Tracheal epithelial cell (primary cell): Measurements from ENCODE around the gene CDC42BPB. TPM values are rescaled to one million over a fixed set of nuclear protein-coding genes. Genes with fewer than 3 reads are reported as not detected.

Experiments
- total RNA-seq: library from RNA; depleted of rRNA; stranded (reverse); fragments of >200 nt; gene quantifications from 2 replicates; pipeline ENCODE4 v1.2.1, GENCODE V29; 2014

The CDC42BPB gene, protein sequence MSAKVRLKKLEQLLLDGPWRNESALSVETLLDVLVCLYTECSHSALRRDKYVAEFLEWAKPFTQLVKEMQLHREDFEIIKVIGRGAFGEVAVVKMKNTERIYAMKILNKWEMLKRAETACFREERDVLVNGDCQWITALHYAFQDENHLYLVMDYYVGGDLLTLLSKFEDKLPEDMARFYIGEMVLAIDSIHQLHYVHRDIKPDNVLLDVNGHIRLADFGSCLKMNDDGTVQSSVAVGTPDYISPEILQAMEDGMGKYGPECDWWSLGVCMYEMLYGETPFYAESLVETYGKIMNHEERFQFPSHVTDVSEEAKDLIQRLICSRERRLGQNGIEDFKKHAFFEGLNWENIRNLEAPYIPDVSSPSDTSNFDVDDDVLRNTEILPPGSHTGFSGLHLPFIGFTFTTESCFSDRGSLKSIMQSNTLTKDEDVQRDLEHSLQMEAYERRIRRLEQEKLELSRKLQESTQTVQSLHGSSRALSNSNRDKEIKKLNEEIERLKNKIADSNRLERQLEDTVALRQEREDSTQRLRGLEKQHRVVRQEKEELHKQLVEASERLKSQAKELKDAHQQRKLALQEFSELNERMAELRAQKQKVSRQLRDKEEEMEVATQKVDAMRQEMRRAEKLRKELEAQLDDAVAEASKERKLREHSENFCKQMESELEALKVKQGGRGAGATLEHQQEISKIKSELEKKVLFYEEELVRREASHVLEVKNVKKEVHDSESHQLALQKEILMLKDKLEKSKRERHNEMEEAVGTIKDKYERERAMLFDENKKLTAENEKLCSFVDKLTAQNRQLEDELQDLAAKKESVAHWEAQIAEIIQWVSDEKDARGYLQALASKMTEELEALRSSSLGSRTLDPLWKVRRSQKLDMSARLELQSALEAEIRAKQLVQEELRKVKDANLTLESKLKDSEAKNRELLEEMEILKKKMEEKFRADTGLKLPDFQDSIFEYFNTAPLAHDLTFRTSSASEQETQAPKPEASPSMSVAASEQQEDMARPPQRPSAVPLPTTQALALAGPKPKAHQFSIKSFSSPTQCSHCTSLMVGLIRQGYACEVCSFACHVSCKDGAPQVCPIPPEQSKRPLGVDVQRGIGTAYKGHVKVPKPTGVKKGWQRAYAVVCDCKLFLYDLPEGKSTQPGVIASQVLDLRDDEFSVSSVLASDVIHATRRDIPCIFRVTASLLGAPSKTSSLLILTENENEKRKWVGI (N-terminal part only)
- 92.1 and 92.5 TPM in 2 replicates for total RNA-seq

DNA sequence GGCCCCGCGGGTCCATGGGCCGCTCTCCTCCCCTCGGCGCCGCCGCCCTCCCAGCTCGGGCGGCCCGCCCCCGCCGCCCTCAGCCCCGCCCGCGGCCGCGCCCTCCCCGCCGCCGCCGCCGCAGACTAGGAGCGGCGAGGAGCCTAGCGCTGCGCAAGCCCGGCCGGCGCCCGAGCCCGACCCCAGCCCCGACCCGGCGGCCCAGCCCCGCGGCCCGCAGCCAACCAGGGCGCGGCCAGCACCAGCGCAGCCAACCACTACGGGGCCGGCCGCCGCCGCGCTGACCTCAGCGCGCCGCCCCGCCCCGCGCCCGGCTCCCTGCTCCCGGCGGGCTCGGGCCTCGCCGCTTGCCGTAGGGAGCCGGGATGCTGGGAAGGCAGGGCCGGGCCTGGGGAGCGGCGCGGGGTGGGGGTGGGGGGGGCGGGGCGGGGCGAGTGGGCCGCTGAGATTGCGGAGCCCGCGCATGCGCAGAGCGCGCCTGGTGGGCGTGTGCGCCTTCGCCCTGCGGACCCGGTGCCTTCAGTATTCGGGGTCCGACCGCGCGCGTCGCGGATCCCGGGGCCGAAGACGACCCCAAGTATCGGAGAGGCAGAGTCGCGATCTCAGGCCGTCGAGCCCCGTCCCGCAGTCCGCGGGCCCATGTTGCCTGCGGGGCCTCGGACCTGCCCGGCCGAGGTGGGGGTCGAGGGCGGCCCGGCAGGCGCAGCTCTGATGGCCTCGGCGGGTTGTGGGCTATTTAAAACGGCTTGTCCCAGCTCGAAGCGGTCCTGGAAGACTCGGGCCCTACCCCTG, at the start of gene CDC42BPB:
TSS of gene CDC42BPB (minus strand) at position 178 of the 792 bp plus-strand sequence. CDS start 376 bp downstream, outside the sequence.

DNA sequence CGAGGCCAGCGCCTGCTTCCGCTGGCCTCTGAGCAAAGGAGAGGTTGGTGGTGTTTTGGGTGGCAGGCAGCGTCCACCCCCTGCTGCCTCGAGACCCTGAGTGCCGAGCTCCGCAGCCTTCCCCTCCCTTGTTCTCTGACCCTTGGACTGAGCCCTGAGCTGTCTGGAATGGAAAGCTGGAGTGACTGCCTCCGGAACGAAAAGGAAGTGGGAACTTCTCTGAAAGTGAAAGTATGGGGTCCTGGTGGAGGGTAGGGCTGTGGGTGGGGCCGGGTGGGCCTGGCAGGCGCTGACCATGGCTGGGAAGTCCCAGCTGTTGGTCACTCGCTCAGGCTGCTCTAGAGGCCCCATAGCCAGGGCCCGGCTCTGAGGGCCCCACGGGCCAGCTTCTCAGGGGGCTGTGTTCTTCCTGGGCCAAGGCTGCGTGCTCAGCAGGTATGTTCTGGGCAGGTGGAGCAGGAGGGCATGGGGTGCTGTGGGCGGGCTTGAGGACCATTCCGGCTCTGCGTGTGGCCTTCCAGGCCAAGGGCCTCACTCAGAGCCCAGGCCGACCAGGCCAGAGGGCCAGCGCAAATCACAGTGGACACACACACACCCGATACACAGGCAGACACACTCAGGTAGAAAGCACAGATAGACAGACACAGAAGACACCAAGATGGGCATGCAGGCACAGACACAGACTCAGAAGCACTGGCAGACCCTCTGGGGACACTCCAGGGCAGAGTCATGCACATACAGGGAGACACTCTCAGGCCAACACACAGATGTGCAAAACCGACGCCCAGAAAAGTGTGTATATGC, 37.3 kb upstream of the CDC42BPB start, which contains the start of gene EXOC3L4:
TSS of gene EXOC3L4 (plus strand) at position 320 of the 804 bp plus-strand sequence. CDS start 5,495 bp downstream, outside the sequence.

DNA sequence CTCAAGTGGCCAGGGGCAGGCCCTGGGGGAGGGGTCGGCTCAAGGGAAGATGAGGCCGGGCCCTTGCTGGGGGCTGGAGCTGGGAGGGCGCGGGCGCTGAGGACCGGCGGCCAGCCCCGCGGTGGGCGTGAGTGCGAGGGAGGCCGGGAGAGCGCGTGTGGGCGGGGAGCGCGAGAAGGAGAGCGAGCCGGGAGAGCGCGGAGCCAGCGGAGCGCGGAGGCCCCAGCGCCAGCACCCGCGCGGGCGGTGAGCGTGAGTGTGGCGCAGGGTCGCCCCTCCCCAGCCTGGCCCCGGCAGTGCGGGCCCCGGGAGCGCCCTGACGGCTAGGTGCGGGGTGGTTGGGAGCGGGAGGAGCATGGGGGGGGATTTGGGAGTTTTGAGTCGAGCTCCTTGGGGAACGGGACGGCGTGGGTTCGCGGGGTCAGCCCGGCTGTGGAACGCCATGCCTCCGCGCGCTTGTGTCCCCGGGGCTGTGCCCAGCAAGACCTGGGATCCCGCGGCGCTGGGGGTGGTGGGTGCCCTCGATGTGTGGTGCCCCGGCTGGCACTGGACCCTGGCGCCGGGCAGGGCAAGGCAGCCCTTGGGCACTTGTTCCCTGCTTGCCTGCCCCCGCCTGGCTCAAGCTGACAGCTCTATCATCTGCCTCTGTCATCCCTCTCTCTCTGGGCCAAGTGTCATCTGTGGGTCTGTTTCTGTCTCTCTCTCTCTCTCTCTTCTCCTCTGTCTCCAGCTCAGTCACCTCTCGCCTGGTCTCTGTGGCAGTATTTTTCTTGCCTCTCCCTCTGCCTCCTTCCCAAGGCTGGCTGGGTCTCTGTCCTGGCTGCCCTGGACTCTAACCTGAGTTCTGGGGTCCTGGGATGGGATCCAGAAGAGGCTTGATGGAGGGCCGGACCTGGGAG, 26.9 kb upstream of the CDC42BPB start, which contains the start of gene LBHD2:
TSS of gene LBHD2 (plus strand) at position 190 of the 899 bp plus-strand sequence. CDS start 1,803 bp downstream, outside the sequence.

DNA sequence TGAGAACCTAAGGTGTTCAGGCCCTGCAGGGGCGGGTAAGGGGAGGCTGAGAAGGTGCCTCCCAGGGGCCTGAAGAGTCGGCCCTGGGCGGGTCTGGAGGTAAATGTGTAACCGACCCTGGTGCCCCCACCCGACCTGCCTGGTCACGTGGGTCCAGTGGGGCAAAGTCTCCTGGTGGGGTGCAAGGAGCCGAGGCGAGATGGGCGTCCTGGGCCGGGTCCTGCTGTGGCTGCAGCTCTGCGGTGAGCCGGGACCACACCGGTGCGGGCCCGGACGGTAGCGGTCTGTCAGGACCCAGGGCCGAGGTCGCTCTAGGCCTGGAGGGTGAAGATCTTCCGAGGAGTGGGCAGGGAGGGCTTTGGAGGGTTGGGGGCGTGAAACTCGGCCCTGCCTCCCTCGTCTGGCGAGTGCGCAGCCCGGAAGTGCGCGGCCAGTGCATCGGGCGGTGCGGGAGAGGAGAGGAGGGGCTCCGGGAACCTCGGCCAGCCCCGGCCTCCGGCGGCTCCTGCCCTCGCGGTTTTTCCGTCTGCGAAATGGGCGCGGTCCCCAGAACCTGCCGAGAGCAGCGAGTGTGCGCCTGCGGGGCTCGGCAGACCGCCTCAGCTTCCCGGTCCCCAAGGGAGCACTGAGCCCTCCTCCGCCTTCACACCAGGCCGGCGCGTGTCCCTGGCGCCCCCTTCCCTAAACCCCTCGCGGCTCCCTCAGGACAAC, 134.7 kb downstream of the CDC42BPB start, which contains the start of gene AMN:
TSS of gene AMN (plus strand) at position 174 of the 711 bp plus-strand sequence. CDS start at position 200, 26 bp downstream.

Other genes with a start within 250 kb of the CDC42BPB start
- gene AMN, start 134.9 kb downstream of the CDC42BPB start, total RNA-seq, result 0.96 and 4.7 TPM in 2 replicates
- gene LBHD2, start 26.7 kb upstream of the CDC42BPB start, total RNA-seq, result not detected in 2 replicates
- gene EXOC3L4, start 37.2 kb upstream of the CDC42BPB start, total RNA-seq, result 0.48 TPM in 1 of 2 replicates, not detected in the other
- gene TNFAIP2, start 65.9 kb upstream of the CDC42BPB start, total RNA-seq, result 10.0 and 304 TPM in 2 replicates